ENCODE data around the gene SPDL1. TPM values are rescaled to one million over a fixed set of nuclear protein-coding genes. Genes with fewer than 3 reads are reported as not detected.

Gene SPDL1
- total and polyA plus RNA-seq, 2 donors, result 9.5 to 29.8 TPM

DNA sequence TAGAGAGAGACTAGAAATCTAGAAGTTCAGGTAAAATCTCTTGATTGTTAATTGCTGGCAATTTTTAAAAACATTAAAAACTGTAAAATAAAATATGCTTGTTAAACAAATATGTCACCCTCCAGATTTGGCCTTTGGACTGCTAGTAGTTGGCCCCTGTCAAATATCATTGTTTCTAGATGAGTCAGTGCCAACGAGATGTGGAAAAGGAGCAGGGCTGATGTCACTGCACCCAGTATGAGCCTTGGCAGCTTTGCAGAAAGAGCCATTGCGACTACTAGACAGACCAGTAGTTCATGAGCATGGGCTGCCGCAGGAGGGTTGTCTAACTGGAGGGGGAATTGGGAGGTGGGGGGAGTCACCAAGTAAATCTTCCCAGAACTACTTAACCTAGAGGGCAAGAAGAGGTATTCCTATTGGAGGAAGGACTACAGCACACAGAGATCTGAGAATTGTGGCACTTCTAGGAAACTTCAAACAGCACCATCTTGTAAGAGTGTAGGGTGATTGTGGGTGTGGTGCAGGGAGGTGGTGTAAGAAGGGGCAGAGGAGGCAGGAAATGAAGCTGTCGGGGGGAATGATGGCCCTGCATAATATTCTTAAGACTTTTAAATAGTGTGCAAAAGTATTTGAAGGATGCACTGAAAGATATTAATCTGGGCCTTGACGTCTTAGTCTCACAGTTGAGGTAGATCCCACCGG is 46.4 kb downstream of the SPDL1 start:
- Histone ChIP-seq H3K36me3 (ENCODE audit: control insufficient read depth in 2 of 2, insufficient read depth in 2 of 2, low read length in 1 of 2) (no peaks in the 10 kb centered on the region), H3K4me1 (ENCODE audit: control insufficient read depth in 2 of 2, insufficient read depth in 2 of 2, low read length in 2 of 2) (no peaks in the 10 kb centered on the region), H3K9me3 (ENCODE audit: control insufficient read depth in 2 of 2, insufficient read depth in 1 of 2, low read length in 1 of 2) (no peaks in the 10 kb centered on the region), H3K4me3 (ENCODE audit: low read length in 2 of 2) (no peak overlapping the region), H3K27ac (ENCODE audit: low read depth in 1 of 2, low read length in 1 of 2) (no peak overlapping the region), H3K27me3 (ENCODE audit: control insufficient read depth in 2 of 2, insufficient read depth in 1 of 2, low read length in 1 of 2) (no peaks in the 10 kb centered on the region)
- DNase-seq (ENCODE audit: low read depth in 6 of 9, low spot score in 9 of 9), result no peak
- WGBS, result 94% methylated on average over 6 of the region's 6 CpGs

DNA sequence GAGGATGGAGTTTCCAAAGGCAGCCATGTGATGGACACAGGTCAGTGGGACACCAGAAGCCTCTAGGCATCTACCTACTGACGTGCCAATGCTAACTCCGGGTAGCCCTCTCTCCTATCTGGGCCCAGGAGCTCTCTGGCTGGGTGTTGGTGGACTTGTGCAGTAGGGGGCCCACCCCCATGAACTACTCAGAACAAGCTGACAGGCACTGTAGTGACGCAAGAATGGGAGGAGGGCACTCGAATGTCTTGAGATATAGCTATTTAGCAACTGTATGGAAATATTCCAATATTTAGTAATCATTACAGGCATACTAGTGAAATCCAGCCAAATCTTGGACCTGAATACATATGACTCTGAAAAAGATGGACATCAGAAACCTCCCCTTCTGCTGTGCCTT is 47.8 kb downstream of the SPDL1 start:
- no peak for DNase-seq (ENCODE audit: low read depth in 6 of 9, low spot score in 9 of 9)
- Histone ChIP-seq H3K4me3 (ENCODE audit: low read length in 2 of 2) (no peak overlapping the region), H3K9me3 (ENCODE audit: control insufficient read depth in 2 of 2, insufficient read depth in 1 of 2, low read length in 1 of 2) (no peaks in the 10 kb centered on the region), H3K4me1 (ENCODE audit: control insufficient read depth in 2 of 2, insufficient read depth in 2 of 2, low read length in 2 of 2) (peaks cover 0 to 3% of the 10 kb centered on the region in 2 donors), H3K27me3 (ENCODE audit: control insufficient read depth in 2 of 2, insufficient read depth in 1 of 2, low read length in 1 of 2) (no peaks in the 10 kb centered on the region), H3K27ac (ENCODE audit: low read depth in 1 of 2, low read length in 1 of 2) (no peak overlapping the region), H3K36me3 (ENCODE audit: control insufficient read depth in 2 of 2, insufficient read depth in 2 of 2, low read length in 1 of 2) (no peaks in the 10 kb centered on the region)
- WGBS, result 94% methylated on average over 4 of the region's 4 CpGs

DNA sequence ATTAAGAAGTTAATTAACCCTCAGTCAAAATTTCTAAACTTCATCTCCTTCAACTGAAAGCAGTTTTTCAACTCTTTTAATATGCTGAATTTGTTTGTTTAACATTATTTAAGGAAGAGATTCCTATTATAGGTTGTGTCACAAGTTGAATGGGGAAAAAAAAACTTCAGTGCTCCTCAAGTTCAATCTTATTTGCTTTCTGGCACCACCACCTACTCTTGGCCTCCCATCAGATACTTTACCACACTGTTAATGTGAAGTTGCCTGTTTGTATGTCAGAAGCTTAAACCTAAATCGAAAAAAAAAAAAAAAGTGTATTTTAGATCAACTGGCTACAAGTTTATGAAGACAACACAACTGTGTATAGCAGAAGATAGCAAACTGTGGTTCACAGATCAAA is 49.4 kb downstream of the SPDL1 start:
- 98% methylated on average over 1 of the region's 1 CpG for WGBS
- no peak for DNase-seq (ENCODE audit: low read depth in 6 of 9, low spot score in 9 of 9)
- Histone ChIP-seq H3K36me3 (ENCODE audit: control insufficient read depth in 2 of 2, insufficient read depth in 2 of 2, low read length in 1 of 2) (no peaks in the 10 kb centered on the region), H3K4me1 (ENCODE audit: control insufficient read depth in 2 of 2, insufficient read depth in 2 of 2, low read length in 2 of 2) (peaks cover 0 to 10% of the 10 kb centered on the region in 2 donors), H3K4me3 (ENCODE audit: low read length in 2 of 2) (no peak overlapping the region), H3K27me3 (ENCODE audit: control insufficient read depth in 2 of 2, insufficient read depth in 1 of 2, low read length in 1 of 2) (no peaks in the 10 kb centered on the region), H3K27ac (ENCODE audit: low read depth in 1 of 2, low read length in 1 of 2) (no peak overlapping the region), H3K9me3 (ENCODE audit: control insufficient read depth in 2 of 2, insufficient read depth in 1 of 2, low read length in 1 of 2) (peaks cover 0 to 3% of the 10 kb centered on the region in 2 donors)

DNA sequence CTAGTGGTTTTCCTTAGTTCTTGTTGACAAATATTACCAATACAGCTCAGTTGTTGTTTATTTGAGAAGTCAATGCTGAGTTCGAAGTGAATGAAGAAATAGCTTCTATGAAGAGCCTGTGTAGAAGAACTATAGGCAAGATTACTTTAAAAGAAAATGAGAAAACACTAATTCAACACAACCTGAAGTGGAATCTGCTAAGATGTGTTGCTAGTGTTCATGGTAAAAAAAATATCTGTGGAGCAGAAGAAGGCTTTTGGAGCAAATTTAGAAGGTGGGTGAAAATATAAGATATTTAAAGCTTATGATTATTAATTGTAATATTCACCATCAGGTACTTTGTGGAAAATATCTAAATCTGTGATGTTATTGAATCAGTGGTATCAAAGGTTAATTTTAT is 51.0 kb downstream of the SPDL1 start:
- peaks cover 1 to 6% of the 10 kb centered on the region in 2 donors for H3K9me3 ChIP-seq (ENCODE audit: control insufficient read depth in 2 of 2, insufficient read depth in 1 of 2, low read length in 1 of 2)
- 94% methylated on average over 1 of the region's 1 CpG for WGBS

GRCh38 chr5:169635936-169636335 is 52.4 kb downstream of the SPDL1 start:
- Histone ChIP-seq H3K27me3 (ENCODE audit: control insufficient read depth in 2 of 2, insufficient read depth in 1 of 2, low read length in 1 of 2) (no peaks in the 10 kb centered on the region), H3K27ac (ENCODE audit: low read depth in 1 of 2, low read length in 1 of 2) (no peak overlapping the region), H3K4me3 (ENCODE audit: low read length in 2 of 2) (no peak overlapping the region), H3K9me3 (ENCODE audit: control insufficient read depth in 2 of 2, insufficient read depth in 1 of 2, low read length in 1 of 2) (peaks cover 1 to 6% of the 10 kb centered on the region in 2 donors), H3K36me3 (ENCODE audit: control insufficient read depth in 2 of 2, insufficient read depth in 2 of 2, low read length in 1 of 2) (peaks cover 3 to 27% of the 10 kb centered on the region in 2 donors), H3K4me1 (ENCODE audit: control insufficient read depth in 2 of 2, insufficient read depth in 2 of 2, low read length in 2 of 2) (peaks cover 9 to 19% of the 10 kb centered on the region in 2 donors)
- WGBS, result 71% methylated on average over 1 of the region's 1 CpG
- DNase-seq (ENCODE audit: low read depth in 6 of 9, low spot score in 9 of 9), result no peak

More for the DNA sequence above, 51.0 kb downstream of the SPDL1 start:
- no peaks in the 10 kb centered on the region for H3K27me3 ChIP-seq (ENCODE audit: control insufficient read depth in 2 of 2, insufficient read depth in 1 of 2, low read length in 1 of 2)
- DNase-seq (ENCODE audit: low read depth in 6 of 9, low spot score in 9 of 9), result no peak
- H3K4me3 ChIP-seq (ENCODE audit: low read length in 2 of 2), result no peak overlapping the region
- H3K36me3 ChIP-seq (ENCODE audit: control insufficient read depth in 2 of 2, insufficient read depth in 2 of 2, low read length in 1 of 2), result peaks cover 3 to 14% of the 10 kb centered on the region in 2 donors
- no peak overlapping the region for H3K27ac ChIP-seq (ENCODE audit: low read depth in 1 of 2, low read length in 1 of 2)
- H3K4me1 ChIP-seq (ENCODE audit: control insufficient read depth in 2 of 2, insufficient read depth in 2 of 2, low read length in 2 of 2), result peaks cover 9 to 19% of the 10 kb centered on the region in 2 donors

DNA sequence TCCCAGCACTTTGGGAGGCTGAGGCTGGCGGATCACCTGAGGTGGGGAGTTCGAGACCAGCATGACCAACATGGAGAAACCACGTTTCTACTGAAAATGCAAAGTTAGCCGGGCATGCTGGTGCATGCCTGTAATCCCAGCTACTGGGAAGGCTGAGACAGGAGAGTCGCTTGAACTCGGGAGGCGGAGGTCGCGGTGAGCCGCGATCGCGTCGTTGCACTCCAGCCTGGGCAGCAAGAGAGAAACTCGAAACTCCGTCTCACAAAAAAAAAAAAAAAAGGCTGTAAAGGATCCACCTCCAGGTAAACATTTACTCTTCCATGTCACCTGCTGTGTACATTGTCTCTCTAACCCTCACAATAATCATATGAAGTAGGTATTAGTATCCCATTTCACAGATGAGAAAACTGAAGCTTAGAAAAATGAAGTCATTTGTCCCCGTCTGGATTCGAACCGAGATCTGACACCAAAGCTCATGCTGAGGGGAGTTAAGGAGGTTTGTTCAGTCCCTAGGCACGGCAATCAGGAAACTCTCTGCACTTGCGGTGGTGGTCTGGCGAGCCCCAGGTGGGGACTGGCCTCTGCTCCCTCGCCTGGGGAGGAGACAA is 53.0 kb downstream of the SPDL1 start:
- Histone ChIP-seq H3K27me3 (ENCODE audit: control insufficient read depth in 2 of 2, insufficient read depth in 1 of 2, low read length in 1 of 2) (no peaks in the 10 kb centered on the region), H3K4me1 (ENCODE audit: control insufficient read depth in 2 of 2, insufficient read depth in 2 of 2, low read length in 2 of 2) (peaks cover 9 to 19% of the 10 kb centered on the region in 2 donors), H3K4me3 (ENCODE audit: low read length in 2 of 2) (peak overlapping the region; percentile 65 to 70), H3K36me3 (ENCODE audit: control insufficient read depth in 2 of 2, insufficient read depth in 2 of 2, low read length in 1 of 2) (peaks cover 3 to 27% of the 10 kb centered on the region in 2 donors), H3K27ac (ENCODE audit: low read depth in 1 of 2, low read length in 1 of 2) (peak overlapping the region; percentile 93), H3K9me3 (ENCODE audit: control insufficient read depth in 2 of 2, insufficient read depth in 1 of 2, low read length in 1 of 2) (peaks cover 1 to 6% of the 10 kb centered on the region in 2 donors)
- 47% methylated on average over 23 of the region's 23 CpGs for whole genome bisulfite sequencing
- peak in 2 of 9 donors; percentile 20 to 23 for DNase-seq (ENCODE audit: low read depth in 6 of 9, low spot score in 9 of 9)

- Histone ChIP-seq H3K27me3 (ENCODE audit: control insufficient read depth in 2 of 2, insufficient read depth in 1 of 2, low read length in 1 of 2) (no peaks in the 10 kb centered on the region), H3K36me3 (ENCODE audit: control insufficient read depth in 2 of 2, insufficient read depth in 2 of 2, low read length in 1 of 2) (peaks cover 3 to 27% of the 10 kb centered on the region in 2 donors), H3K4me3 (ENCODE audit: low read length in 2 of 2) (peak within 1 kb of the TSS; percentile 65 to 70), H3K9me3 (ENCODE audit: control insufficient read depth in 2 of 2, insufficient read depth in 1 of 2, low read length in 1 of 2) (peaks cover 1 to 6% of the 10 kb centered on the region in 2 donors), H3K4me1 (ENCODE audit: control insufficient read depth in 2 of 2, insufficient read depth in 2 of 2, low read length in 2 of 2) (peaks cover 9 to 19% of the 10 kb centered on the region in 2 donors), H3K27ac (ENCODE audit: low read depth in 1 of 2, low read length in 1 of 2) (peak within 1 kb of the TSS; percentile 93)
- peak in 8 of 9 donors; percentile 37 to 87 (median 64) for DNase-seq (ENCODE audit: low read depth in 6 of 9, low spot score in 9 of 9)
- WGBS, result under 1% methylated on average over 42 of the region's 42 CpGs
Observed at GRCh38 chr5:169637085-169637548, 53.5 kb downstream of the SPDL1 start, which contains the start of gene DOCK2. DOCK2 (plus strand) TSS chr5:169637275; CDS start chr5:169637327, 52 bp downstream.

DNA sequence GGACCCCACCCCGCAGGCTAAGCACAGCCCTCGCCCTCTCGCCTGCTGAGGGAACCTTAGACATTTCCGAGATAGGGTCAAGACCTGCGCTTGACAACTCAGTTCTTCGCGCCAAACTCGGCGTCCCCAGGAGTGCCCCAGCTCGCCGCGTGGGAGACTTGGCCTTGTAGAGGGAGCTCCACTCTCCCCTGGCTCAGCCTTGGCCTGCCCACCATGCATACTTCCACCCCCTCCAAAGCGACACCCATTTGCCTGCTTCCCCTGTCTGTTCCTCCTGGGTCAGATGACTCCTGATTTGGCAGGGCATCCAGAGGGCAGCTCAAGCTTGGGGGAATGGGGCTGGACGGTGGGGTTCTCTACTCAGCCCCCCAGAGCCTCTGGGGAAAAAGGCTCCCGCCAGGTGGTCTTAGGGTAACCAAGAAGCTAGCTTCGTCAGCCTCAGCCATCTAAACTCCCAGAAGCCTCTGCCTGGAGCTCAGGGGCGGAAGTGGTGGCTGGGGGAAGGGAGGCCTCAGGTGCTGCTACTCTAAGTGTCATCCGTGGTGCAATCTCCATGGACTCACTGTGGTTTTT is 54.1 kb downstream of the SPDL1 start:
- WGBS, result 2% methylated on average over 18 of the region's 18 CpGs

DNA sequence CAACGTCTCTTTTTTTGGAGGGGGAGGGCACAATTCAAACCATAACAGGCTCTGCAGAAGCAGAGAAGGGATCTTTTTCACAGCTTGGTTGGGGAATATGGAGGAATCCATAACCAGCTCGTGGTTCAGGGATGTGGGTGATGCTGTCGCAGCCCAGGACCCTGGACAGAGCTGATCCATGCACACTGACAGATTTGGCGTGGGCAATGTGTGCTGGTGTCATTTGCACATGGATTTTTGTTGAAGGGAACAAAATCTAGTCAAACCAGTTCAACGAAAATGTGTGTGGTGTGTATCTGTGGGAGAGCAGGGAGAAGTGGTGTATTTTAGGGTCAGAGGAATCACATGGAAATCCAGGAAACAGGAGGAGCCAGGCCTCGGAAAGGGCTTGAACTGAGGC is 57.7 kb downstream of the SPDL1 start:
- Histone ChIP-seq H3K4me3 (ENCODE audit: low read length in 2 of 2) (no peak overlapping the region), H3K27ac (ENCODE audit: low read depth in 1 of 2, low read length in 1 of 2) (no peak overlapping the region), H3K4me1 (ENCODE audit: control insufficient read depth in 2 of 2, insufficient read depth in 2 of 2, low read length in 2 of 2) (peaks cover 9 to 17% of the 10 kb centered on the region in 2 donors), H3K36me3 (ENCODE audit: control insufficient read depth in 2 of 2, insufficient read depth in 2 of 2, low read length in 1 of 2) (peaks cover 3 to 27% of the 10 kb centered on the region in 2 donors), H3K27me3 (ENCODE audit: control insufficient read depth in 2 of 2, insufficient read depth in 1 of 2, low read length in 1 of 2) (no peaks in the 10 kb centered on the region), H3K9me3 (ENCODE audit: control insufficient read depth in 2 of 2, insufficient read depth in 1 of 2, low read length in 1 of 2) (peaks cover 1 to 6% of the 10 kb centered on the region in 2 donors)
- DNase-seq (ENCODE audit: low read depth in 6 of 9, low spot score in 9 of 9), result no peak
- WGBS, result 88% methylated on average over 6 of the region's 6 CpGs

More for the DNA sequence above, 54.1 kb downstream of the SPDL1 start:
- Histone ChIP-seq H3K36me3 (ENCODE audit: control insufficient read depth in 2 of 2, insufficient read depth in 2 of 2, low read length in 1 of 2) (peaks cover 3 to 27% of the 10 kb centered on the region in 2 donors), H3K4me3 (ENCODE audit: low read length in 2 of 2) (peak overlapping the region; percentile 65 to 70), H3K27ac (ENCODE audit: low read depth in 1 of 2, low read length in 1 of 2) (peak overlapping the region; percentile 93), H3K4me1 (ENCODE audit: control insufficient read depth in 2 of 2, insufficient read depth in 2 of 2, low read length in 2 of 2) (peaks cover 9 to 19% of the 10 kb centered on the region in 2 donors), H3K27me3 (ENCODE audit: control insufficient read depth in 2 of 2, insufficient read depth in 1 of 2, low read length in 1 of 2) (no peaks in the 10 kb centered on the region), H3K9me3 (ENCODE audit: control insufficient read depth in 2 of 2, insufficient read depth in 1 of 2, low read length in 1 of 2) (peaks cover 1 to 6% of the 10 kb centered on the region in 2 donors)
- peak; percentile 59 to 91 (median 80) for DNase-seq (ENCODE audit: low read depth in 6 of 9, low spot score in 9 of 9)
